ENCODE measurements around the gene TWNK. TPM values are rescaled to one million over a fixed set of nuclear protein-coding genes. Genes with fewer than 3 reads are reported as not detected.

TWNK gene
- total RNA-seq, 1 donor from 2014 or later = 7.3 TPM

DNA sequence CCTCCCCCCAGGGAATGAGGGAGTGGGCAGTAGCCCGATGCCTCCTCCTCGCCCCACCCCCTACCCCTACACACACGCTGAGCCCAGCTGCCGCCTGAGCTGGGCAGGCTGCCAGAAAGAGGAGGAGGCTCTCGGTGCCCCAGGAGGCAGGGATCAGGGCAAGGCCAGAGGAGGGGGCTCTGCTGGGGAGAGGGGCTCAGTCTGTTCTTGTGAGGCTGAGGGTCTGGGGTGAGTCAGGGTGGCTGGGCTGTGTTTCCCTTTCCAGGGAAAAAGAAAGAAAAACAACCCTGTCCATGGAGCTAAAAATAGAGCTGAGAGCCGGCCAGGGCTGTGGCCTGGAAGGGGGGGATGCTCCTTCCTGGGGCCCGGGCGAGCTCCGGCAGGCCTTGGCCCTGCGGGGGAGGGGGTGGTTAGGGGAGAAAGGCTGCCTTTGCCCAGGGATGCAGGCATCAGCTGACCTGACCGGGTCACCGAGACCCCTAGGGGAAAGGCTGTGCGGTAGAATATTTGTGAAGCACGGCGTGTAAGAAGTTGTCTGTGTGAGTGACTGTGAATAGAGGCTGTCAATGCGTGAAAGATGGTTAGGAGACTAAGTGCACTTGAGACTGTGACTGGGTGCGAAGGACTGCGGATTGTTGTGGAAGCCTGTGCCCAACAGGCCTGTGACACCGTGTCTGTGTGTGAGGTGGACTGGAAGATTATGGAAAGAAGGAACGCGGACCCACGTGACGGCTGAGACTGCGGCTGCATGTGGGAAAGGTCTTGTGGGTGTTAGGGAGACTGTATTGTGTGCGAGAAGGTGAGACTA is 11.0 kb downstream of the TWNK start:
- peak; percentile 84 for DNase-seq
- intact Hi-C loops (cut with micrococcal nuclease) = no loop called here
- H3K9me3 ChIP-seq (replicated peaks) = no peaks in the 10 kb centered on the region
- H3K4me1 ChIP-seq = peaks cover 69% of the 10 kb centered on the region
- H3K27ac ChIP-seq (replicated peaks) = peak overlapping the region; percentile 100
- H3K36me3 ChIP-seq = peaks cover 18% of the 10 kb centered on the region
- TF ChIP-seq, protein P1, sequence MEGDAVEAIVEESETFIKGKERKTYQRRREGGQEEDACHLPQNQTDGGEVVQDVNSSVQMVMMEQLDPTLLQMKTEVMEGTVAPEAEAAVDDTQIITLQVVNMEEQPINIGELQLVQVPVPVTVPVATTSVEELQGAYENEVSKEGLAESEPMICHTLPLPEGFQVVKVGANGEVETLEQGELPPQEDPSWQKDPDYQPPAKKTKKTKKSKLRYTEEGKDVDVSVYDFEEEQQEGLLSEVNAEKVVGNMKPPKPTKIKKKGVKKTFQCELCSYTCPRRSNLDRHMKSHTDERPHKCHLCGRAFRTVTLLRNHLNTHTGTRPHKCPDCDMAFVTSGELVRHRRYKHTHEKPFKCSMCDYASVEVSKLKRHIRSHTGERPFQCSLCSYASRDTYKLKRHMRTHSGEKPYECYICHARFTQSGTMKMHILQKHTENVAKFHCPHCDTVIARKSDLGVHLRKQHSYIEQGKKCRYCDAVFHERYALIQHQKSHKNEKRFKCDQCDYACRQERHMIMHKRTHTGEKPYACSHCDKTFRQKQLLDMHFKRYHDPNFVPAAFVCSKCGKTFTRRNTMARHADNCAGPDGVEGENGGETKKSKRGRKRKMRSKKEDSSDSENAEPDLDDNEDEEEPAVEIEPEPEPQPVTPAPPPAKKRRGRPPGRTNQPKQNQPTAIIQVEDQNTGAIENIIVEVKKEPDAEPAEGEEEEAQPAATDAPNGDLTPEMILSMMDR (IDR thresholded peaks at IDR 0.05; ENCODE audit: borderline replicate concordance) = no peak
- H3K27me3 ChIP-seq (ENCODE audit: low read depth) = no peaks in the 10 kb centered on the region
- H3K4me3 ChIP-seq = peak overlapping the region; percentile 96

- TF ChIP-seq, protein P1 (IDR thresholded peaks at IDR 0.05; ENCODE audit: borderline replicate concordance) = peak; percentile 99
- DNase-seq = peak; percentile 84
- H3K27me3 ChIP-seq (ENCODE audit: low read depth) = no peaks in the 10 kb centered on the region
- intact Hi-C loops (cut with micrococcal nuclease) = no loop called here
- H3K4me3 ChIP-seq = peak overlapping the region; percentile 96
- H3K9me3 ChIP-seq (replicated peaks) = no peaks in the 10 kb centered on the region
- peak overlapping the region; percentile 100 for H3K27ac ChIP-seq (replicated peaks)
- peaks cover 77% of the 10 kb centered on the region for H3K4me1 ChIP-seq
- H3K36me3 ChIP-seq = peaks cover 18% of the 10 kb centered on the region
These were observed 11.8 kb downstream of the TWNK start for GRCh38 chr10:100998991-100999741.

GRCh38 chr10:100999742-101000126 is 12.4 kb downstream of the TWNK start, which contains the start of gene LZTS2:
Gene LZTS2 (plus strand): TSS chr10:100999808. CDS start chr10:101002539, 2,731 bp downstream.
- H3K27ac ChIP-seq (replicated peaks) = peak within 1 kb of the TSS; percentile 100
- H3K9me3 ChIP-seq (replicated peaks) = no peaks in the 10 kb centered on the region
- peak within 1 kb of the TSS; percentile 96 for H3K4me3 ChIP-seq
- intact Hi-C loops (cut with micrococcal nuclease) = no loop called here
- DNase-seq = no peak
- H3K36me3 ChIP-seq = peaks cover 22% of the 10 kb centered on the region
- no peaks in the 10 kb centered on the region for H3K27me3 ChIP-seq (ENCODE audit: low read depth)
- TF ChIP-seq, protein P1 (IDR thresholded peaks at IDR 0.05; ENCODE audit: borderline replicate concordance) = no peak
- peaks cover 83% of the 10 kb centered on the region for H3K4me1 ChIP-seq

GRCh38 chr10:101000127-101000914 is 13.0 kb downstream of the TWNK start:
- DNase-seq = no peak
- Histone ChIP-seq H3K36me3 (peaks cover 28% of the 10 kb centered on the region), H3K27me3 (ENCODE audit: low read depth) (no peaks in the 10 kb centered on the region), H3K4me1 (peaks cover 89% of the 10 kb centered on the region), H3K9me3 (replicated peaks) (no peaks in the 10 kb centered on the region), H3K27ac (replicated peaks) (peak overlapping the region; percentile 100), H3K4me3 (peak overlapping the region; percentile 96)
- intact Hi-C loops (cut with micrococcal nuclease) = no loop called here
- TF ChIP-seq, protein P1 (IDR thresholded peaks at IDR 0.05; ENCODE audit: borderline replicate concordance) = no peak

Measured in left ventricle myocardium inferior (tissue), 1 donor.